Measurements from ENCODE around the gene CMTM6. TPM values are rescaled to one million over a fixed set of nuclear protein-coding genes. Genes with fewer than 3 reads are reported as not detected.

Gene CMTM6
- total and polyA plus RNA-seq, 7 donors = 3.7 to 8.0 (median 5.5) TPM

GRCh38 chr3:32431481-32431880 is 71.2 kb downstream of the CMTM6 start:
- Histone ChIP-seq H3K9me3 (no peaks in the 10 kb centered on the region), H3K27ac (no peak overlapping the region), H3K36me3 (ENCODE audit: insufficient read depth in 1 of 2, low read depth in 1 of 2) (no peaks in the 10 kb centered on the region), H3K4me1 (peaks cover 5% of the 10 kb centered on the region), H3K4me3 (no peak overlapping the region), H3K27me3 (ENCODE audit: insufficient read depth in 3 of 3, low read length in 2 of 3) (no peaks in the 10 kb centered on the region)
- ATAC-seq (no peak), DNase-seq (no peak)
- no peak for TF ChIP-seq CTCF (IDR thresholded peaks at IDR 0.05)
- intact Hi-C loops (cut with DNase I) = no loop called here
- 91 to 95% (median 95%) methylated on average over 3 of the region's 3 CpGs for WGBS, 3 donors

Other genes with a start within 250 kb of the CMTM6 start
- 10 to 100 TPM in 1 of 4 donors, 1 to 10 TPM in 3; 2.6 to 18.5 (median 6.1) TPM for gene CMTM7, start 111.0 kb downstream of the CMTM6 start, total RNA-seq
- gene CMTM7, start 111.0 kb downstream of the CMTM6 start, polyA plus RNA-seq = 1 to 10 TPM in 2 of 3 donors, under 1 TPM in 1; 0.65 to 2.6 (median 1.9) TPM
- 10 to 100 TPM; 44.0 to 50.4 (median 47.4) TPM for gene DYNC1LI1, start 68.0 kb upstream of the CMTM6 start, total RNA-seq
- gene DYNC1LI1, start 68.0 kb upstream of the CMTM6 start, polyA plus RNA-seq = 10 to 100 TPM; 37.4 to 56.8 (median 40.6) TPM
- gene CNOT10, start 182.3 kb upstream of the CMTM6 start, total RNA-seq = 10 to 100 TPM; 10.3 to 18.1 (median 12.7) TPM
- 10 to 100 TPM; 10.9 to 15.4 (median 11.7) TPM for gene CNOT10, start 182.3 kb upstream of the CMTM6 start, polyA plus RNA-seq